Chondrocyte (in vitro differentiated cells): ENCODE data around the gene CADM2. TPM values are rescaled to one million over a fixed set of nuclear protein-coding genes. Genes with fewer than 3 reads are reported as not detected.

ENCODE experiments used
- DNase-seq: peaks from one replicate; pipeline ENCODE4 v3.0.0; 2021; ENCODE audit warnings: mixed read lengths, low spot score
- H3K27ac Mint-ChIP-seq: one replicate; pipeline ENCODE4 v1.8.0; 2021; ENCODE audit warnings: mild to moderate bottlenecking, moderate library complexity, mixed read lengths; ENCODE audit not compliant: unreplicated experiment
- H3K27me3 Mint-ChIP-seq: 2 replicates; pipeline ENCODE4 v1.8.0; 2021; ENCODE audit warnings: low read depth, mixed read lengths
- H3K36me3 Mint-ChIP-seq: 2 replicates; pipeline ENCODE4 v1.8.0; 2021; ENCODE audit warnings: low read depth, mixed read lengths
- H3K4me1 Mint-ChIP-seq: 2 replicates; pipeline ENCODE4 v1.8.0; 2021; ENCODE audit warnings: low read depth, mild to moderate bottlenecking, mixed read lengths
- H3K4me3 Mint-ChIP-seq: one replicate; pipeline ENCODE4 v1.8.0; 2021; ENCODE audit warnings: mild to moderate bottlenecking, moderate library complexity, mixed read lengths; ENCODE audit not compliant: unreplicated experiment
- H3K9me3 Mint-ChIP-seq: 2 replicates; pipeline ENCODE4 v1.8.0; 2021; ENCODE audit warnings: low read depth, mixed read lengths
- total RNA-seq: library from RNA; stranded (reverse); gene quantifications from 3 replicates; pipeline ENCODE4 v1.2.1, GENCODE V29; 2021
- TF ChIP-seq, protein P1 (sequence below): fragments of 200-600 bp; sonication (generic); IDR thresholded peaks from 2 replicates; pipeline ENCODE4 v1.5.0; 2021; ENCODE audit warnings: antibody characterized with exemption, mild to moderate bottlenecking, moderate library complexity

Gene CADM2
- total RNA-seq, 1 donor from 2014 or later, result 1.1 TPM

DNA sequence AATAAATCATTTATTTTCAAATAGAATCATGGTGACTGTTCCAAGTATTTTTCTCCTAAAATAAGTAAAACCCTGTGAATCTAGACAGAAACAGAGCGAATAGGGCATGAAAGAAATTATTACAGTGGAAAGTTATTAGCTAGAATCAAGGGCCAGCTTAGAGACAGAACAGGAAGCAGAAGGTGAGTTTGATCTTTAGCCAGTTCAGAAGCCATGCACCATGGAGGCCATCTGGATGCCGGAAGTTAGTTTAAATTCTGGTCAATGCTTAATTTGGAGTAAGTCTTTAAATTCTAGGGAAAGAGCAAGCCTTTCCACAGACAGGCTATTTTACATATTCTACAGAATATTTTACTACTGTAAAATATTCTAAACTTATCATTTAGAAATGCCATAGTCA lies 574.8 kb downstream of the CADM2 start:
- Mint-ChIP-seq H3K27me3 (no peaks in the 10 kb centered on the region), H3K36me3 (no peaks in the 10 kb centered on the region), H3K4me3 (no peak overlapping the region), H3K9me3 (peaks cover 5% of the 10 kb centered on the region), H3K4me1 (no peaks in the 10 kb centered on the region), H3K27ac (no peak overlapping the region)
- no peak for DNase-seq
- TF ChIP-seq, protein P1, sequence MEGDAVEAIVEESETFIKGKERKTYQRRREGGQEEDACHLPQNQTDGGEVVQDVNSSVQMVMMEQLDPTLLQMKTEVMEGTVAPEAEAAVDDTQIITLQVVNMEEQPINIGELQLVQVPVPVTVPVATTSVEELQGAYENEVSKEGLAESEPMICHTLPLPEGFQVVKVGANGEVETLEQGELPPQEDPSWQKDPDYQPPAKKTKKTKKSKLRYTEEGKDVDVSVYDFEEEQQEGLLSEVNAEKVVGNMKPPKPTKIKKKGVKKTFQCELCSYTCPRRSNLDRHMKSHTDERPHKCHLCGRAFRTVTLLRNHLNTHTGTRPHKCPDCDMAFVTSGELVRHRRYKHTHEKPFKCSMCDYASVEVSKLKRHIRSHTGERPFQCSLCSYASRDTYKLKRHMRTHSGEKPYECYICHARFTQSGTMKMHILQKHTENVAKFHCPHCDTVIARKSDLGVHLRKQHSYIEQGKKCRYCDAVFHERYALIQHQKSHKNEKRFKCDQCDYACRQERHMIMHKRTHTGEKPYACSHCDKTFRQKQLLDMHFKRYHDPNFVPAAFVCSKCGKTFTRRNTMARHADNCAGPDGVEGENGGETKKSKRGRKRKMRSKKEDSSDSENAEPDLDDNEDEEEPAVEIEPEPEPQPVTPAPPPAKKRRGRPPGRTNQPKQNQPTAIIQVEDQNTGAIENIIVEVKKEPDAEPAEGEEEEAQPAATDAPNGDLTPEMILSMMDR, result no peak

DNA sequence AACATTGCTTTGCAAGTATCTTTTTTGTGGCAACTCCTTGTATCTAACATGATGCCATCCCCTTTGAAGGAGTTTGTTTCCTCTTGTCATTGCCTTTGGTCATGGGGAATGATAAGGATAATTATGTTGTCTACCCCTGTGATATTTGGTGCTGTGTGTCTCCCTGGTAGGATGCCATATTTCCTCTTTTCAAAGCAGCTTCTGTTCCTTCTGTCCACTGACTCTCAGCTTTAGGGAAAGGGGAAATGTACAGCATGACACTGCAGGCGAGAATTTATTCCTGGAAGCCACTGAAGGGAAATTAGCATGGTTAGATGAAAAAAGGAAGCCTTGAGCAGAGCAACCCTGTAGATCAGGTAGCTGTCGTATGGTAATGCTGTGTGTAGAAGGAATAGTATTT lies 576.7 kb downstream of the CADM2 start:
- H3K27me3 Mint-ChIP-seq, result no peaks in the 10 kb centered on the region
- TF ChIP-seq, protein P1, result no peak
- no peaks in the 10 kb centered on the region for H3K36me3 Mint-ChIP-seq
- H3K4me3 Mint-ChIP-seq, result no peak overlapping the region
- H3K27ac Mint-ChIP-seq, result no peak overlapping the region
- no peak for DNase-seq
- peaks cover 7% of the 10 kb centered on the region for H3K9me3 Mint-ChIP-seq
- no peaks in the 10 kb centered on the region for H3K4me1 Mint-ChIP-seq

DNA sequence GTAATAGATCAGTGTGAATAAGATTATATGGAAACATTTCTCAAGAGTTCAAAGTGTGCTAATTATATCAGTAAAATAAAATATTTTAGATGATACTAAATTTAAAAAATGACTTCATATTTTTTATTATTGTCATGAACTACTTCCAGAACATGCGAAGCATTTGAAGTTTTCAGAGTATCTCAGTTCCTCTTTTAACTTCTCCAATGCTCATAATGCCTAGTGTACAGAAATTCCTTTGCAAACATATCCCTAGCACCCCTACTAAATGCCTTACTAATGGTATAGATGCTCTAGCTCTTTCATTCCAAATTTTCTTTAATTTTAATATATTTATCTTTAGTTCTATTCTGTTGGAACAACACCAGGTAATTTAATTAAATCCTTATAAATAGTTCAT lies 580.4 kb downstream of the CADM2 start:
- Mint-ChIP-seq H3K27me3 (no peaks in the 10 kb centered on the region), H3K27ac (no peak overlapping the region), H3K36me3 (no peaks in the 10 kb centered on the region), H3K4me3 (no peak overlapping the region), H3K9me3 (peaks cover 4% of the 10 kb centered on the region), H3K4me1 (no peaks in the 10 kb centered on the region)
- TF ChIP-seq, protein P1, result no peak
- DNase-seq, result no peak

DNA sequence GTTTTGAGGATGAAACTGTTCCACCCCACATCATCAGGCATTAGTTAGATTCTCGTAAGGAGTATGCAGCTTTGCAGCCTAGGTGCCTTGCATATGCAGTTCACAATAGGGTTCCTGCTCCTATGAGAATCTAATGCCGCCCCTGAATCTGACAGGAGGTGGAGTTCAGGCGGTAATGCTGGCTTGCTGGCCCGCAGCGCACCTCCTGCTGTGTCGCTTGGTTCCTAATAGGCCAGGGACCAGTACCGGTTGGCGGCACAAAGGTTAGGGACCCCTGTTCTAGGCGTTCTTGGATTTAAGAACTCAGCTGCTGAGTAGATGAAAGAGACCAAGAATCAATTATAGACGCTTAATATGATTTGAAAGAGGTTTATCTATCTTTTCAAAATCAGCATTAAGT lies 595.4 kb downstream of the CADM2 start:
- Mint-ChIP-seq H3K9me3 (no peaks in the 10 kb centered on the region), H3K4me1 (no peaks in the 10 kb centered on the region), H3K4me3 (no peak overlapping the region), H3K36me3 (no peaks in the 10 kb centered on the region), H3K27ac (no peak overlapping the region), H3K27me3 (no peaks in the 10 kb centered on the region)
- TF ChIP-seq, protein P1, result no peak
- no peak for DNase-seq

DNA sequence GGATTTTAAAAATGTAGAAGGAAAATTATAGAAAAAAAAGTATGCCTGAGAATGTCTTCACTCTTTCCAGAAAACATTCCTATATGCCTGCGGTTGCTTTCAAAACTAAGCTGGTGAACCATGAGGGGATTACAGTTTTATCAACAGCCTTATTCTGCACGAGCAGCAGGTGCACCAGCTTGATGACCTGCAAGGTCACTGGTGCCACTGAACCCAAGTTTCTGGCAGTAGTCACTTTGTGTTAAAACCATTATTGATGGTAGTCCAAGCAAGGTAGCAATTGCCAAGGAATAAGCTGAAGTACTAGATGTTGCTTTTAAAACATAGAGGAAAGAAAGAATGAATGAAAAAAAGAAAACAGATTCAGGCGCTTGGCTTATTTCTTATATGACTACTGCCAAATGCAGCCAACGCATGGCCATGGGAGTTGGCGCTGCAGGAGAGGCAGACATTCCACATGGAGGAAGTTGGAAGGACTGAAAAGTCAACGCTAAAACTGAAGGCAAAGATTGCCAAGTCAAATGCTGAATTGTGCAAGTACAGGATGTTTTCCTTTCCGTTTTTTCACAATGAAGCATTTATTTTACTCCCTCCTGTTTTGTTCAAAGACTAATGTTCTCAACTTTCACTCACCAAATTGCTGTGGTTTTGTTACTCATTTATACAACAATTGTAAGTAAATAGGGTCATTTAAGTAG lies 601.4 kb downstream of the CADM2 start:
- Mint-ChIP-seq H3K4me1 (peaks cover 10% of the 10 kb centered on the region), H3K27me3 (no peaks in the 10 kb centered on the region), H3K27ac (peak overlapping the region; percentile 33), H3K36me3 (no peaks in the 10 kb centered on the region), H3K4me3 (no peak overlapping the region), H3K9me3 (no peaks in the 10 kb centered on the region)
- TF ChIP-seq, protein P1, result no peak
- no peak for DNase-seq
